ENCODE results near the gene DOCK1.

The DOCK1 gene

DNA sequence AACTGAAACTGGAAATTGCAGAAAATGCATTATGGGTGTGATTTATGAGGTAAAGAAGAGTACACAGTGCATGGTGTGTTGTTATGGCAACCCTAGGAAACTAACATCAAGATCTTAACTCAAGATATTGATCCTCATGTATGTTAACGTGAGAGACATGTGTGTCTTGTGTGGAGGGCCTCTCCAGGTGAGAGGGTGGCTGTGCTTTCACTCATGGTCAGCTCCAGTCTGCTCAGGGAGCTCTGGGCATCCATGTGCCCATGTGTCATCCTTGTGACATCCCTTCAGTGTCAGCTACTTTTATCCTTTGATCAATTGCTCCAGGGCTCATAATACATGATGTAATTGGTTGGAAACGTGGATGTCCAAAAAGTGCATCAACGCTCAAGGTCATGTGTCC, 316.1 kb downstream of the DOCK1 start:
- DNase-seq (ENCODE audit: low spot score) = no peak

DNA sequence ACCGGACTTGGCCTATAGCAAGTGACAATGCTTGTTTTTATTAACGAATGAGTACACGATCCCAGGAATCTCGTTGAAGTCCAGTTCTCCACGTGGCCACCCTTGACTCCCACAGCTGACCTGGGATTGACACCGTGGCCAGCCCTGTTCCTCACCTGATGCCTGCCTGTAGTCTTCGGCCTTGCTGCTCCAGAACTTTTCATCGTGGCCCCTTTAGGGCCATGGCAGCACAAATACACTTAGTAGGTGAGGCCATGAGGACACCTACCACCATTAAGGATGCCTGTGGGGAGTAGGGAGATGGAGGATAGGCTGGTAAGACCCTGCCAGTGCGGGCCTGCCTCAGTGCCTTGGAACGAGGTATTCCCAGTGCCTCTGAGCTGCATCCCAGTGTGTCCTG, 321.8 kb downstream of the DOCK1 start:
- no peak for DNase-seq (ENCODE audit: low spot score)

DNA sequence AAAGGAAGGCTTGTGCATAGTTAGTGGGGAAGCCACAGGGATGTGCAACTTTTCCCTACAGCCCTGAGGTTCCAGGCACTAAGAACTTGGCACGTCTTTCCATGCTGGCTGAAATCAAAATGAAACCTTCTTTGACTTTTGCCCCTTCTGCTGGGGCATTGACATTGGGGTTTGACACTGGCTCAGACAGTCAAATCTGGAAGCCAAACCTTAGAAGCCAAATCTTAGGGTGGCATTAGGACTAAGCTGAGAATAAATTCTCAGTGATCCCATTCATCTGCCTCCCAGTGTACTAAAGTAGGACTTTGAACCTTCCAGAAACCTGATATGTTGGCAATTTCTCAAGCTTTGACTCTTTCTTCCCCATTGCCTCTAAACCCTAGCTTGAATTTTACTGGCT, 322.4 kb downstream of the DOCK1 start:
- DNase-seq (ENCODE audit: low spot score) = no peak

DNA sequence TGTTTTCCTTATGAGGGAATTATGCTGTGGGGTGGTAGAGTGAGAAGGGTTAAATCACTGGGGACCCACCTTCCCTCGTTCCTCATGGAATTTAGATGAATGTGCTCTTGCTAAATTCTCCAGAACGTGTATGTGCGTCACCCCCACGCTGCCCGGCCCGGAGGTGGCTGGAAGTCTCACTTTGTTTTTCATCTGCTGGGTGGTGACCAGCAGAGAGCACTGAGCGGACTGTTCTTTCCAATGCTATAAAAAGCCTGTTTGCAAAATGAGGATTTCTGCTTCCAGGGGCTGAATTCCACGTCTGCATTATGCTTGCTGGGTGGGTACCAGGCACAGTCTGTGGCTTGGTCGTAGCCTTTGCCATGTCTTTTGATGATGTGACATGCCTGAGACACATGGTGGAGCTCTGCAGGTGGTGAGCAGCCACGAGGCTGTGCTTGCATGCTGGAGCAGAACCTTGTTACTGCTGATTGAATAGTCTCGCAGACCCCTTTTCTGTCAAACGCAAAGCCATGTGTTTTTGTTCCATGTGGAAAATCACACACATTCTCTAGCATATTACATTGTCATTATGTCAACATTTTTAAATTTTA, 323.1 kb downstream of the DOCK1 start:
- DNase-seq (ENCODE audit: low spot score) = peak; percentile 2

DNA sequence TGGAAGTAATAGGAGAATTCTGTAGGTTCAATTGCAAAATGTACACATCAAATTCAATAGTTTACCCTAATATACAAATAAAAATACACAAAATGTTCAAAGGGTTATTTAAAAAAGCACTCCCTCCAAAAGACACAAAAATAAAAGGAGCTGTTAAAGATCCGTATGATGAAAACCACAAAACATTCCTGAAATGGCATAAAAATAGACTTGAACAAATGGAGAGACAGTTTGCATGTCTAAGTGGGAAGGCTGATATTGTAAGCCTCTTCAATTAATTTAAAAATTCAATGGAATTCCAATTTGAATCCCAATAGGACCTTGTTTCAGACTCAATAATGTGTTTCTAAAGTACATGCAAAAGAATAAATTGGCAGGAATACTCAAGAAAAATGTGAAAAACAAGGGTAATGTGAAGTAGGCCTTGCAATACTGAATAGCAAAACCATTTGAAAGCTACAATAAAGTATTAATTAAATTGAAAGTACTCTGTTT, 329.1 kb downstream of the DOCK1 start:
- DNase-seq (ENCODE audit: low spot score) = no peak

DNA sequence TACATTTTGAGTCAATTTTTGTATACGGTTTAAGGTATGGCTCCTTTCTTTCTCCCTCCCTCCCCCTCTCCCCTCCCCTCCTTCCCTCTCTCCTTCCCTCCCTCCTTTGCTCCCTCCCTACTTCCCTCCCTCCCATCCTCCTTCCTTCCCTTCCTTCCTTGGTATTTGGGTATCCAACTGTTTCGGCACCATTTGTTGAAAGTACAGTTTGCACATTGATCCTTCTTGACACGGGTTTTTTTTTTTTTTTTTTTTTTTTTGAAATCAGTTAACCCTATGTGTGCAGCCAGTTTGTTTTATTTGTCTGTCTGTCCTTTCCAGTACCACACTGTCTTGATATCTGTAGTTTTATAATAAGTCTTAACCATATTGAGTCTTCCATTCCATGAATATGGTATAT, 331.0 kb downstream of the DOCK1 start:
- no peak for DNase-seq (ENCODE audit: low spot score)

DNA sequence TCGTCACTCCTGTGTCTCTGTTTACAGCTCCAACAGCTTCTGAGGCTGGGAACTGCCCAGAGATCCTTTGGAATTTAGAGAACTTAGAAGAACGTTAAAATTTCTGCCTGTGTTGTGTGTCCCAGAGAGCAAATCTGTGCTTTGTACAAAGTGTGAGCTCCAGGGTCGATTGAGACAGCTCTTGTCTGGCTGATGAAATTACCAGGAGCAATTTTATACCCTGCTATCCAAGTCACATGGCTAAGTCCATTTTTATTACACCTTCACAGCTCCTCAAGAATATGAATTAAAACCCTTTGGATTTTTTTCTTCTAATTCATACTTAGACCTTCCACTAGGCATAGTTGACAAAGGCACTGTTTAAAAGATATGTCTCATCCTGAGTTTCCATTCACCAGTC, 337.7 kb downstream of the DOCK1 start:
- DNase-seq (ENCODE audit: low spot score) = no peak

DNA sequence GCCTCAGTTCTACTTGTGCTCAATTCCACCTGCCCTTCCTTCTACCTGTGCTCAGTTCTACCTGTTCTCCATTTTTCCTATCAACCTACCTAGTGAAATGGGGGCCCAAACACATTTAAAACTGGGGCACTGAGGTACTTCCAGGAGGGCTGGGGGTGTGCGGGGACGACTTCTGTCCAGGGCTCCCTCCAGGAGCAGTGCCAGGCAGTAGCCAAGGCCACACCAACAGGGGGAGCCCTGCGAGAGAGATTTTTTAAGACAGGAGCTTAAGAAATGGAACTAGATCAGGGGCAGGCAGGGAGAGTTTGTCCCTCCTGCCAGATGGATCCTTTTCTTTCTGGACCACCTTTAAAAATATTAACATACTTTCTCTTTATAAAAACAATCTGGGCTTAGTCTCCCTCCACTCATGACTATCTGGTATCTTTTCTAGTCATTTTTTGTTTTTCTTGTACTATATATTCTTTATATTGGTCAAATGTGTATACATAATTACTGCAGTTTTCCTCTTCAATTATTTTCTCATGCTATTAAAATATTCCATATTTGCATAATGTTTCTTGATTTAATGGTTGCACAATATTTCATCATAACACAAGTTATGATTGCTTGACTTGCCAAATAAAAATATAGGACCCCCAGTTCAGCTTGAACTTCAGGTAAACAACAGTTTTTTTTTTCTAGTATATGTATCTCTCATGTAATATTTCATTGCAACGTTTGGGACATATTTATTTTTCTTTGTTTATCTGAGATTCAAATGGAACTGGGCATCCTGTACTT, 338.5 kb downstream of the DOCK1 start:
- DNase-seq (ENCODE audit: low spot score) = peak; percentile 49

DNA sequence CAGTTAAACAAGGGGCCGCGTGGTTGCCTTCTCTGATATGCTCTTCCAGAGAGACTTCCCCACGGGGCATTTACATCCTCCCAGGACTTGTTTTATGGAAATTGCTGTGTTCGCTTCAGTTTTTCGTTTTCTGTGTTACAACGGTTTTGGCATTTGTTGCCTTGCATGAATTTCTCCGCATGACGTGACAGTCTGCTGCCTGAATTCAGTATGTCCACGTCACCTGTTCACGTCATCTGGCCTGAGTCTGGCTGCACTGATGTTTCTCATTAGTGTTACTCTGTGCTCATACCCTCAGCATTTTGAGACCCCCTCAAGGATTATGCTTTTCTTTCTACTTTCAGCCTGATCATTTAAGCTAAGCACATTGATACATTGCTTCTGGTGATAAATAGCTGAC, 340.2 kb downstream of the DOCK1 start:
- DNase-seq (ENCODE audit: low spot score) = no peak

DNA sequence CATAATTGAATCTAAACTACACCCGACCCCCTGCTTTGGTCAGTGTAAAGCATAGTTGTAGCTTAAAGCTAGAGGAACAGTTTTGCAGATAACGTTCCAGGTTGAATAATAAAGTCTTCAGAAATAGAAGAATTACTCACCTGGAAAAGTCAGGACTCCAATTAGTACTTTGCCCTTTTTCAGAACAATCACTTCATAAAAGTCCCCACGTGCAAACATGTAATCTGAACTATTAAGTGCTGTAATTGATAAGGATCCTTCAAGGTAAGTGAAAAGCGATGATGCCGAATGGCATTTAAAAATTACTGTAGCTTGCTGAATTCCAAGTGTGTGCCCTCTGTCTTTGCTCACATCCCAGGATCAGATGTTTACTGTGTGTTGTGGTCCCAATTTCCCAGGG, 344.8 kb downstream of the DOCK1 start:
- no peak for DNase-seq (ENCODE audit: low spot score)

DNA sequence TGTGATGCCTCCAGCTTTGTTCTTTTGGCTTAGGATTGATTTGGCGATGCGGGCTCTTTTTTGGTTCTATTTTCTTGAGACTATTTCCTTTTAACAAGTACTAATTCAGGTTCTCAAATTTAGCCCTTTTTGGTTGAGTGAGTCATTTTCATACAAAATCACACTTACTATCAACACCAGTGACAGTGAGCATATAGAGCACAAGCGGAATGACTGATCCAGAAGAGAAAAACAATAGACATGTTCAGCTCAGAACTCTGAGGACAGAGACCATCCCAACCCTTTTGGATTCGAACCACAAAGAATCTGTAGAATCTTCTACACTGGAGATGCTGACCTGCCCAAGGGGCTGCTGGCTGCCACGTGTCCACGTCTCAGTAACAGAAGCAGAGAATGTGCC, 347.6 kb downstream of the DOCK1 start:
- no peak for DNase-seq (ENCODE audit: low spot score)

DNA sequence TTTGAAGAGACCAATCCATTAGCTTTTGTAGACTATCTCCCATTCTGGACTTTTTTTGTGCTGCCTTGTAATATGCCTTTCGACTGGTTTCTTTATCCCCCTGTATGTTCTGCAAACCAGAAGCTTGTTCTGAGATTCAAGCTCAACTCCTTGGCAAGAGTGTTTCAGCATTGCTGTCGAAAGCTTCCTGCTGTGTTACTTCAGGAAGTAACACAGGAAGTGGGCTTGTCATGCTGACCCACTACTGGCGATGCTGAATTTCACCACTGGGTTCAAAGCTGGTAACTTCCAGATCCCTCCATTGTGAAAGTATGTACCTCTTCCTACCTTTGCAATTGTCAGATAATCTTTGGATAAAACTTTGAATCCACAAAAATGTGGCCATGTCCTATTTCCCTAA, 349.0 kb downstream of the DOCK1 start:
- DNase-seq (ENCODE audit: low spot score) = no peak

DNA sequence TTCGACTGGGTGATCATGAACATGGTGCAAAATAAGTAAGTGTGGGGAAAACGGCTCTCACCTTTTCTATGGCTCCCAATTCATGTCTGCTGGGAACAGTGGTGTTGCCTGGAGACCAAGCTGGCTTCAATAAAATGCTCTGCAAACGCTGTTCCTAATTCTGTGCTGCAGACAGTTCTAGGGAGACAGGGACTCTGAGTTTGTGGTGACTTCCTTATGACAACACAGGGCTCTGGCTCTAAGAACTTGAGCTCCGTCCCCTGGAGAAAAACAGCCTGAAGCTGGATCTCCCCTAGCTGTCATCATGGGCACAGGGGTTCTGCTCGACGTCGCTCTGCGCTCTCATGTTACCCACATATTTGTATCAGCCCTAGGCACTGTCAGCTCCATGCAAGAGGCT, 352.2 kb downstream of the DOCK1 start:
- no peak for DNase-seq (ENCODE audit: low spot score)

DNA sequence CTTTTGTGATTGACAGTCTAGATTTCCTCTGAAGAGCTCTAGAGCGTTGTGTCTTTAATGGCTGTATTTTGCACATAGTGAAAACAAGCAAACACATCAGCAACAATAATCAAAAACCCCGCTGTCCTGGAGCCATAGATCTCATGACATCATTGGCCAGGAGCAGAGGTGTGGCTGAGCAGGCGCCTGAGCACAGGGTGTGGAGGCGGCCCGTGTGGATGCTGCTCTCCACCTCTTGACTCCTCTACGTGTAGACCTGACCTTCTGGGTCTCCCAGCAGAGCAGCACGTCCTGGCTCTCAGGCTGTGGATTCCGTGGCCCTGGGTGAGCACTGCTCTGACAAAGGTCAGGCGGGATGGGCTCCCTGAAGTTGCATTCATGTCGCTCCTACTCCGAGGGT, 354.1 kb downstream of the DOCK1 start:
- DNase-seq (ENCODE audit: low spot score) = no peak

DNA sequence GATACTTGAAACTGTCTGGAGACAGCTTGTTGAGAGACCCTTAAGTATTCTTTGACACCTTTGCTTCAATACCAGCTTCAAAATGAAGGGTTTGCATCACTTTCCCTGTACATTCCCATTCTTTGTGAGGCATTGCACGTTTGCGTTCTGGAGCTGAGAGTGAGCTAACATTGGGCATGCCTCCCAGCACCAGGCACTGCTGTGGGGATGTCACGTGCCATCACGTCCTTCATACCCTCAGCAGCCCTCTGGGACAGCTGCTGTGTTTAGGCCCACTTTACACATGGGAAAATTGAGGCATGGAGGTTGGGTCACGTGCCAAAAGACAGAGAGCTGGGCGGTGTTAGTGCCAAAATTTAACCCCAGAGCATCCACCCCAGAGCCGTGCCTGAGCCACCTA, 357.4 kb downstream of the DOCK1 start:
- no peak for DNase-seq (ENCODE audit: low spot score)

DNA sequence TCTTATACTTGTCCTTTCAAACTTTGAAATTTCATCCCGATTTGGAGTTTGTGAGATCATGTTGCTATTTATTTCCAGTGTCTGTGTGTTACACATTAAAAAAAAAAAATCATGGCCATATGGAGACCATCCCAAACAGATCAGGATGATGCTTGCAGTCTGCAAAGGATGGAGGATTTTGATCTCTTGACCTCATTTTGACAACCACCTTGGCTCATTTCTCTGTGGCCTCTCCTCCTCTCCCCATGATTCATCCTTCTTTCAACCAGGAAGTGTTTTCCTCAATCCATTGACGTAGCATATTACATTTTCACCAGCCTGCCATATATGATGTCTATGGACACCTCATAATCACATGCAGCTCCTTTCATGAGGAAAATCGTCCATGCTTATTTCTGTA, 360.1 kb downstream of the DOCK1 start:
- no peak for DNase-seq (ENCODE audit: low spot score)

DNA sequence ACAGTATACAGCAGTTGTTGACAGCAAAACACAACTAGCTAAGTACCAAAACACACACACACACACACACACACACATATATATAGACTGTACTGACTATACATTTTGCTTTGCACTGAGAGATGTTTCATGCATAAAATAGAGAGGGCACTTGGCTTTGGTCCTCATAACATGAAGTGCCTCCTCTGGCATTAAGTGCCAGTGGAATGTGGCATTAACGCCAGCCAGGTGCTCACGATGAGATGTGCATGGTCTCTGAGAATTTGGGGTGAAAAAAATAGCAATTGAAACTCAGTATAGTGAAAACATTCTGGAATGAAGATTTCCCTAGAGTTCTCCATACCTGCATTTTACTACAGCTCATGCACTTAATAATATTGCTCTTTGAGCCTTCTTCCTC, 361.2 kb downstream of the DOCK1 start:
- no peak for DNase-seq (ENCODE audit: low spot score)

DNA sequence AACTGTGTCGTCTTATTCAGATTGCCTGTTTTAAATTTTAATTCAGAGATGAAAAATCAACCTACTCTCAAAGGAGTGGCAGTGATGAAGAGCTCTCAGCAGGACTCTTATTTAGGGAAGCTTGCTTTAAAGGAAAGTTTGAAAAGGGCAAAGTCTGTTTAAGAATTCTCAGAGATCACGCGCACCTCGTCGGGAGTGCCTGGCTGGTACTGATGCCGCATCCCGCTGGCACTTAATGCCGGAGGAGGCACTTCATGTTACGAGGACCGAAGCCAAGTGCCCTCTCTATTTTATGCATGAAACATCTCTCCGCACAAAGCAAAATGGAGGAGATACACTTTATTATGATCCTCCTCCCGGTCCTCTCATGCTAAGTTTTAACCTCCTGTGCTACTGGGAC, 362.2 kb downstream of the DOCK1 start:
- no peak for DNase-seq (ENCODE audit: low spot score)

DNA sequence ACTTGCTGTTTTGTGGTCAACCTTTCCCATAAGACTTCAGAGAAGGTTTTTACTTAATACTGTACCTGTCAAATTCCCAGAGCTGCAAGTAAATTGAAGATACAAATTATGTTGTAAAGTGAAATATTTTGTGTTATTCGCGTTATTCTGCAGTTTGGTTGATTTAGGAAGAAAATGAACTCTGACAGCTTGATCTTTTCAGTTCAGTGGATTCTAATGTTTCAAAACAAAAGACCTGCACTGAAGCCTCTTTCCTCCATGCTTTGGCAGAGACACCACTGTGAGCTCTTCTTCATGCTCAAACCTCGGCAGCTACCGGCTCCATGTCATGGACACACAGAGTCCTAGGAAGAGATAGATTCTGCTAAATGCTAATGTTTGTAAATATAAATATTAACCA, 366.8 kb downstream of the DOCK1 start:
- no peak for DNase-seq (ENCODE audit: low spot score)

DNA sequence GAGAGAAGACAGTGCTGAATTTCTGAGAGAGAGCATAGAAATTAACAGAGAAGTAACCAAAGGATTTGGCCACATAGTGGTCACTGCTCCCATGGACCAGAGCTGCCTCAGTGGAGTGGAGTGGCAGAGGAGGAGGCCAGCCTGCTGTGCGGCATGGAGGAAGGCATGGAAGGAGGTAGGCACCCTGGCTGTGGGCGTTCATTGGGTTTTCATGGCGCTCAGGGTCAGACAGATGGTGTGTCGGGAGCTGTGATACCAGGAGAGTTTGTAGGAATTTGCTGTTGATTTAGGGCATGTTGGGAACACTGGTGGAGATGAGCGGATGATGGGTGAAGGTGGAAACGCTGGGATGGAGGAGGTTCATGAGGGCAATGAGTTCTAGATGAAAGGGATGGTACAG, 370.0 kb downstream of the DOCK1 start:
- no peak for DNase-seq (ENCODE audit: low spot score)

DNA sequence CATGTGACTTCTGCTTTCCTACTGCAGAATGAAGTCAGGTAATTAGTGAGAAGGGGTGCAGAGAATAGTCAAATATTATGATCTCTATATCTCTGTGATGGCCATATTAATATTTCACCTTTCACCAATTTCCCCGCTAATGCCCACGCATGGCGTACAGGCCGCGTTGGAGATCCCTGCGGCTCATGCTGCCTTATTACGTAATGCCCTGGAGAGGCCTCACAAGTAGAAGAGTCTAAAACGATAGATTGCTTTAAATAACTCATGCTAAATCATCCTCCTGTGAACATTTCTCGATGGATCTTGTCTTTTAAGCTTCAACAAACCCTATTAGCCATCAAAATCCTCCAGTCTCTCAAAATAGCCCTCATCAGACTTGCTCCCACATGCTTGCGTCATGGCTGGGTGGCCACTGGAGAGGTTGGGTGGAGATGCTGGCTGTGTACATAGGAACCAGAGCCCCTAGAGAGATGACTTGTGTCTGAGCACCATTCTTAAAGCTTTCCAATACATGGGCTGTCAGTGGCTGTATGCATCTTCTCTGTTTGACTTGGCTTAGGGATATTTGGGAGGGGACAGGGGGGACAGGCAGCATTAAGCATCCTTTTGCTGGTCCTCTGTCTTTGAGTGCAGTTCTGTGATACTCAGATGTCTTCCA, 370.7 kb downstream of the DOCK1 start:
- DNase-seq (ENCODE audit: low spot score) = no peak

DNA sequence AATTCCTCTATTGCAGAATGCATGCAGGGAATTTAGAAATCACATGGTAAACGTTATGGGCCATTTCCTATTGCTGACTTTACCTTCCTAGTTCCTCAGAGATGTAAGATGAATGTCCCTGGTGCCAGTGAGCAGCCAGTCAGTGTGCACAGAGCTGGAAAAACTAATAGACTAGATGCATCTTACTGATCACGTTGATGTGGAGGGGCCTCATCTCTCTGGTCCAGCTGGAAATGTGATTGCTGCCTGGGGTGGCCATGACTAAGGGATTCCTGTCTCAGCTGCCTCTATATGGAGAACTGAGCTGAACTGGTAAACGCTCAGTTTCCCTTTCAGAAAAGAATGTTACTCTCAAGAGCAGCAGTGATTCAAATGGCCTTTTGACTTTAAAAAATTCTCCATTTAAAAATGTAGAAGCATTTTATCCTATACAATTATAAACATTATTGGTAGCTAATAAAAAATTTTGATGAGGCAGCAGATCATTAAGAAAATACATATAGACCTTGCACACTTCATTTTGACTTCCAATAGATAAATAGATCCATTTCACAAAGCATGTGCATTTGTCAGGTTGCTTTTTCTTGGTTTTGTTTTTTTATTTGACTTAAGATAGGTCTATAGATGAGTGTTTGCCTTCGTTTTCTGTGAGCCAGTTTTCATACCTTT, 371.7 kb downstream of the DOCK1 start:
- no peak for DNase-seq (ENCODE audit: low spot score)

DNA sequence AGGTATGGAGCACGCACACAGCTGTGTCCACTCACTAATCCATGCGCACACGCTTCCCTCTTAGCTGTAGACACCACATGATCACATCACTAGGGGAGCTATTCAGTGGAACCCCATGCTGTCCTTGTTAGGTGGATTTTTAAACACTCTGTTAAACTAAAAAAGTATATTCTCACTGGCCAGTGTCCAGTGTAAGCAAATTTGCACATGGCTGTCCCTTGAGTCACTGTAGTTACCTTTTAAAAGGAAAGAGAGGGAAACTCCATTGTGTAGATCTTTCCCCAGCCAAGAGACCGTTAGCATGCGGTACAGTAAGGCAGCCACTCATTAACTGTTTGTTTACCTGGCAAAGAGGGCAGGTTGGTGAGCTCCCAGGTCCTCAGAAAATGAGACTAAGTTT, 372.8 kb downstream of the DOCK1 start:
- DNase-seq (ENCODE audit: low spot score) = no peak

Measured in NAMALWA (cell line).